Vagina (tissue), 2 donors: ENCODE results near the gene PORCN.
"Not testable (repeated sequence)": the region's sequence is repeated elsewhere in the genome, so short reads cannot be mapped to it uniquely, and the experiment has no call there.

ENCODE experiments used
- POLR2A ChIP-seq, 2 donors: fragments of 450-650 bp; IDR thresholded peaks; one replicate each; pipeline ENCODE4 v1.6.1; 2017; ENCODE audit warnings: antibody characterized with exemption in 2 of 2, mild to moderate bottlenecking in 2 of 2, moderate library complexity in 2 of 2
- TF ChIP-seq, protein P1 (sequence below), 3 experiments: fragments of 450-650 bp in 2 of 3; fragments of 200-600 bp in 1 of 3; sonication (generic) in 1 of 3; IDR thresholded peaks; one replicate each; pipeline ENCODE4 v1.5.1; 2017 to 2019; ENCODE audit warnings: antibody characterized with exemption in 3 of 3, mild to moderate bottlenecking in 2 of 3, moderate library complexity in 2 of 3

DNA sequence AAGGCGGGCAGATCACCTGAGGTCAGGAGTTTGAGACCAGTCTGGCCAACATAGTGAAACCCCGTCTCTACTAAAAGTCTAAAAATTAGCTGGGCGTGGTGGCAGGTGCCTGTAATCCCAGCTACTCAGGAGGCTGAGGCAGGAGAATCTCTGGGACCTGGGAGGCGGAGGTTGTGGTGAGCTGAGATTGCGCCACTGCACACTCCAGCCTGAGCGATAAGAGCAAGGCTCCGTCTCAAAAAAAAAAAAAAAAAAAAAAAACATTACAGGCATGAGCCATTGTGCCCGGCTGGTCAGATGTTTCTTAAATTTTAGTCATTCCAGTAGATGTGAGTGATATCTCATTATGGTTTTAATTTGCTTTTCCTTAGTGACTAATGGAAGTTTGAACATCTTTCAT, 17.1 kb downstream of the PORCN start:
- TF ChIP-seq, protein P1, sequence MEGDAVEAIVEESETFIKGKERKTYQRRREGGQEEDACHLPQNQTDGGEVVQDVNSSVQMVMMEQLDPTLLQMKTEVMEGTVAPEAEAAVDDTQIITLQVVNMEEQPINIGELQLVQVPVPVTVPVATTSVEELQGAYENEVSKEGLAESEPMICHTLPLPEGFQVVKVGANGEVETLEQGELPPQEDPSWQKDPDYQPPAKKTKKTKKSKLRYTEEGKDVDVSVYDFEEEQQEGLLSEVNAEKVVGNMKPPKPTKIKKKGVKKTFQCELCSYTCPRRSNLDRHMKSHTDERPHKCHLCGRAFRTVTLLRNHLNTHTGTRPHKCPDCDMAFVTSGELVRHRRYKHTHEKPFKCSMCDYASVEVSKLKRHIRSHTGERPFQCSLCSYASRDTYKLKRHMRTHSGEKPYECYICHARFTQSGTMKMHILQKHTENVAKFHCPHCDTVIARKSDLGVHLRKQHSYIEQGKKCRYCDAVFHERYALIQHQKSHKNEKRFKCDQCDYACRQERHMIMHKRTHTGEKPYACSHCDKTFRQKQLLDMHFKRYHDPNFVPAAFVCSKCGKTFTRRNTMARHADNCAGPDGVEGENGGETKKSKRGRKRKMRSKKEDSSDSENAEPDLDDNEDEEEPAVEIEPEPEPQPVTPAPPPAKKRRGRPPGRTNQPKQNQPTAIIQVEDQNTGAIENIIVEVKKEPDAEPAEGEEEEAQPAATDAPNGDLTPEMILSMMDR (IDR thresholded peaks at IDR 0.05) = not testable (repeated sequence)
- not testable (repeated sequence) for TF ChIP-seq POLR2A (IDR thresholded peaks at IDR 0.05)
